ENCODE measurements around the gene TRMT6. TPM values are rescaled to one million over a fixed set of nuclear protein-coding genes. Genes with fewer than 3 reads are reported as not detected.

The TRMT6 gene
- total and polyA plus RNA-seq, 7 donors = 6.0 to 12.7 (median 8.3) TPM

- Histone ChIP-seq H3K4me3 (no peak overlapping the region), H3K27ac (no peak overlapping the region), H3K27me3 (no peaks in the 10 kb centered on the region), H3K9me3 (no peaks in the 10 kb centered on the region), H3K36me3 (peaks cover 0 to 59% (median 36%) of the 10 kb centered on the region in 4 donors), H3K4me1 (peaks cover 0 to 13% (median 13%) of the 10 kb centered on the region in 4 donors)
- intact Hi-C loops (cut with DNase I) = no loop called here
- DNase-seq = no peak
- 71 to 80% methylated on average over 3 of the region's 3 CpGs for WGBS, 2 donors
- TF ChIP-seq POLR2AphosphoS5 (IDR thresholded peaks at IDR 0.05) (no peak), CTCF (IDR thresholded peaks at IDR 0.05) (no peak), POLR2A (IDR thresholded peaks at IDR 0.05) (no peak), EP300 (IDR thresholded peaks at IDR 0.05) (no peak)
Measured at GRCh38 chr20:5945963-5946362, 4.4 kb downstream of the TRMT6 start.

- no peaks in the 10 kb centered on the region for H3K4me1 ChIP-seq
- no peak overlapping the region for H3K4me3 ChIP-seq
- H3K27me3 ChIP-seq = no peaks in the 10 kb centered on the region
- no peaks in the 10 kb centered on the region for H3K9me3 ChIP-seq
- 78 to 86% methylated on average over 6 of the region's 6 CpGs for WGBS, 2 donors
- peaks cover 0 to 63% (median 38%) of the 10 kb centered on the region in 4 donors for H3K36me3 ChIP-seq
- TF ChIP-seq CTCF (IDR thresholded peaks at IDR 0.05) (no peak), POLR2AphosphoS5 (IDR thresholded peaks at IDR 0.05) (no peak), EP300 (IDR thresholded peaks at IDR 0.05) (no peak), POLR2A (IDR thresholded peaks at IDR 0.05) (no peak)
- H3K27ac ChIP-seq = no peak overlapping the region
- no peak for DNase-seq
- intact Hi-C loops (cut with DNase I) = no loop called here
Measured at GRCh38 chr20:5938456-5939029, 11.8 kb downstream of the TRMT6 start.

GRCh38 chr20:5936238-5936637, 14.1 kb downstream of the TRMT6 start:
- Histone ChIP-seq H3K36me3 (peaks cover 0 to 40% (median 16%) of the 10 kb centered on the region in 4 donors), H3K4me3 (no peak overlapping the region), H3K4me1 (no peaks in the 10 kb centered on the region), H3K27me3 (no peaks in the 10 kb centered on the region), H3K27ac (no peak overlapping the region), H3K9me3 (no peaks in the 10 kb centered on the region)
- WGBS, 2 donors = 72 to 84% methylated on average over 3 of the region's 3 CpGs
- no peak for TF ChIP-seq CTCF (IDR thresholded peaks at IDR 0.05)
- no peak for TF ChIP-seq POLR2A (IDR thresholded peaks at IDR 0.05)
- TF ChIP-seq POLR2AphosphoS5 (IDR thresholded peaks at IDR 0.05) = no peak
- TF ChIP-seq EP300 (IDR thresholded peaks at IDR 0.05) = no peak
- no peak for DNase-seq
- intact Hi-C loops (cut with DNase I) = no loop called here

DNA sequence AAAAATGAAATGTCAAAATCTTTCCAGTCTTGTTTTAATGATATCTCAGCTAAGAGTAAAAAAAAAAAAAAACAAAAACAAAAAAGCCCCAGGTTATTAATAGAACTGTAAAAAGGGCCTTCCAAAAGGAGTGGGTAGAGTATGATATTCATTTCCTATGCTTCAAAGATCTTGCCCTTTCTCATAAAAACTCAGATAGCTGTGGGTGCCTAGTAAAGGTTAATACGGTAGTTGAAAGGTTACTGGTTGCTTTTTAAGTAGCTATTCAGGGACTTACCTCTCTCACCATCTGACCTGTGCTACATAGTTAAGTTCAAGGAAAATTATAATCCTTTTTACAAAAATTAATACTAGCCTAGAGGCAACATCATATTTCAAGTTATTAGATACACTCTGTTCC, 14.9 kb downstream of the TRMT6 start:
- no peaks in the 10 kb centered on the region for H3K4me1 ChIP-seq
- H3K27ac ChIP-seq = no peak overlapping the region
- H3K36me3 ChIP-seq = peaks cover 0 to 32% (median 8%) of the 10 kb centered on the region in 4 donors
- WGBS, 2 donors = 73 to 82% methylated on average over 1 of the region's 1 CpG
- H3K27me3 ChIP-seq = no peaks in the 10 kb centered on the region
- TF ChIP-seq POLR2AphosphoS5 (IDR thresholded peaks at IDR 0.05) (no peak), CTCF (IDR thresholded peaks at IDR 0.05) (no peak), EP300 (IDR thresholded peaks at IDR 0.05) (no peak), POLR2A (IDR thresholded peaks at IDR 0.05) (no peak)
- DNase-seq = no peak
- intact Hi-C loops (cut with DNase I) = no loop called here
- H3K4me3 ChIP-seq = no peak overlapping the region
- H3K9me3 ChIP-seq = no peaks in the 10 kb centered on the region

Data from sigmoid colon (tissue), 7 donors.